Measurements from ENCODE around the gene SNX4.
"Not testable (repeated sequence)": the region's sequence is repeated elsewhere in the genome, so short reads cannot be mapped to it uniquely, and the experiment has no call there.

The SNX4 gene

GRCh38 chr3:125519678-125520562, at the start of gene SNX4:
SNX4 (minus strand) TSS chr3:125520202; CDS start chr3:125520172, 30 bp downstream.
- peak; percentile 67 to 70 for DNase-seq (ENCODE audit: low read depth in 2 of 2)

- DNase-seq (ENCODE audit: low read depth in 2 of 2), result no peak
Measured at GRCh38 chr3:125556314-125556713, 36.3 kb upstream of the SNX4 start.

- DNase-seq (ENCODE audit: low read depth in 2 of 2), result no peak
Measured at GRCh38 chr3:125552401-125552800, 32.4 kb upstream of the SNX4 start.

GRCh38 chr3:125528920-125529319, 8.9 kb upstream of the SNX4 start:
- no peak for DNase-seq (ENCODE audit: low read depth in 2 of 2)

- DNase-seq (ENCODE audit: low read depth in 2 of 2), result no peak
Measured at GRCh38 chr3:125525153-125525552, 5.2 kb upstream of the SNX4 start.

- not testable (repeated sequence) for DNase-seq (ENCODE audit: low read depth in 2 of 2)
Measured at GRCh38 chr3:125520563-125520919, 539 bp upstream of the SNX4 start.

GRCh38 chr3:125515421-125515820, 4.6 kb downstream of the SNX4 start:
- no peak for DNase-seq (ENCODE audit: low read depth in 2 of 2)

GRCh38 chr3:125513490-125514115, 6.4 kb downstream of the SNX4 start:
- no peak for DNase-seq (ENCODE audit: low read depth in 2 of 2)

GRCh38 chr3:125512135-125512920, 7.7 kb downstream of the SNX4 start:
- no peak for DNase-seq (ENCODE audit: low read depth in 2 of 2)

GRCh38 chr3:125511420-125512118, 8.4 kb downstream of the SNX4 start:
- DNase-seq (ENCODE audit: low read depth in 2 of 2), result no peak

- DNase-seq (ENCODE audit: low read depth in 2 of 2), result no peak
Measured at GRCh38 chr3:125507128-125507527, 12.9 kb downstream of the SNX4 start.

- no peak for DNase-seq (ENCODE audit: low read depth in 2 of 2)
Measured at GRCh38 chr3:125498630-125499029, 21.4 kb downstream of the SNX4 start.

GRCh38 chr3:125496701-125497100, 23.3 kb downstream of the SNX4 start:
- DNase-seq (ENCODE audit: low read depth in 2 of 2), result no peak

- DNase-seq (ENCODE audit: low read depth in 2 of 2), result no peak
Measured at GRCh38 chr3:125482406-125482805, 37.6 kb downstream of the SNX4 start.

- DNase-seq (ENCODE audit: low read depth in 2 of 2), result no peak
Measured at GRCh38 chr3:125481786-125482185, 38.2 kb downstream of the SNX4 start.

- DNase-seq (ENCODE audit: low read depth in 2 of 2), result not testable (repeated sequence)
Measured at GRCh38 chr3:125481375-125481759, 38.6 kb downstream of the SNX4 start.

- no peak for DNase-seq (ENCODE audit: low read depth in 2 of 2)
Measured at GRCh38 chr3:125480656-125481374, 39.2 kb downstream of the SNX4 start.

GRCh38 chr3:125479091-125479490, 40.9 kb downstream of the SNX4 start:
- no peak for DNase-seq (ENCODE audit: low read depth in 2 of 2)

- no peak for DNase-seq (ENCODE audit: low read depth in 2 of 2)
Measured at GRCh38 chr3:125478326-125478725, 41.7 kb downstream of the SNX4 start.

GRCh38 chr3:125477701-125478100, 42.3 kb downstream of the SNX4 start:
- no peak for DNase-seq (ENCODE audit: low read depth in 2 of 2)

- DNase-seq (ENCODE audit: low read depth in 2 of 2), result no peak
Measured at GRCh38 chr3:125470671-125471070, 49.3 kb downstream of the SNX4 start.

All from stimulated activated CD8-positive, alpha-beta memory T cell treated with anti-CD3 and anti-CD28 coated beads, Interleukin-7, amount 100 ng/mL, for 1 hour (primary cell).